DND-41 (cell line): Measurements from ENCODE around the gene SLC39A3.
"Not testable (repeated sequence)": the region's sequence is repeated elsewhere in the genome, so short reads cannot be mapped to it uniquely, and the experiment has no call there.

Source experiments
- ATAC-seq: fragments of 200-7000 bp; cut with Tn5 transposase; 3 replicates; pipeline ENCODE4 v1.9.1; 2021; ENCODE audit warnings: low read depth; ENCODE audit not compliant: insufficient read depth
- DNase-seq: peaks from one replicate; pipeline ENCODE4 v3.0.0-alpha.2; 2020
- H2AFZ ChIP-seq: 2 replicates; pipeline ENCODE4 v1.6.0; 2012; ENCODE audit warnings: low read depth, low read length
- H3K27ac ChIP-seq: 2 replicates; pipeline ENCODE4 v1.5.1; 2012; ENCODE audit warnings: low read length, inconsistent platforms
- H3K27me3 ChIP-seq: fragments of 200-600 bp; sonication (generic); 2 replicates; pipeline ENCODE4 v1.6.0; 2012; ENCODE audit warnings: low read length, mild to moderate bottlenecking, inconsistent platforms; ENCODE audit not compliant: insufficient read depth, poor library complexity
- H3K36me3 ChIP-seq: 2 replicates; pipeline ENCODE4 v1.5.1; 2012; ENCODE audit warnings: low read length, inconsistent platforms; ENCODE audit not compliant: insufficient read depth
- H3K4me1 ChIP-seq: 2 replicates; pipeline ENCODE4 v1.5.1; 2012; ENCODE audit warnings: mild to moderate bottlenecking, low read length; ENCODE audit not compliant: insufficient read depth
- H3K4me2 ChIP-seq: 2 replicates; pipeline ENCODE4 v1.6.0; 2012; ENCODE audit warnings: mild to moderate bottlenecking, moderate library complexity, low read length, inconsistent platforms; ENCODE audit not compliant: insufficient read depth
- H3K4me3 ChIP-seq, 2 experiments: fragments of 200-600 bp in 1 of 2; shearing (Covaris generic) in 1 of 2; 2 replicates each; pipeline ENCODE4 v1.5.1; 2012 to 2016; ENCODE audit warnings: inconsistent platforms in 2 of 2, low read length in 2 of 2, mild to moderate bottlenecking in 2 of 2, low read depth in 1 of 2, moderate library complexity in 1 of 2
- H3K79me2 ChIP-seq: 2 replicates; pipeline ENCODE4 v1.6.0; 2012; ENCODE audit warnings: low read length, inconsistent platforms; ENCODE audit not compliant: insufficient read depth
- H3K9ac ChIP-seq: 2 replicates; pipeline ENCODE4 v1.6.0; 2012; ENCODE audit warnings: low read depth, mild to moderate bottlenecking, inconsistent platforms, low read length, moderate library complexity
- H3K9me3 ChIP-seq: 2 replicates; pipeline ENCODE4 v1.5.1; 2012; ENCODE audit warnings: low read length, moderate library complexity, mild to moderate bottlenecking, inconsistent platforms; ENCODE audit not compliant: insufficient read depth, severe bottlenecking
- H4K20me1 ChIP-seq: 2 replicates; pipeline ENCODE4 v1.6.0; 2012; ENCODE audit warnings: low read length; ENCODE audit not compliant: insufficient read depth
- CTCF ChIP-seq: IDR thresholded peaks from 2 replicates; pipeline ENCODE4 v1.5.1; 2012; ENCODE audit warnings: borderline replicate concordance, low read length, moderate library complexity, mild to moderate bottlenecking; ENCODE audit not compliant: poor library complexity, severe bottlenecking; ENCODE audit errors: extremely low read depth
- EZH2 ChIP-seq: IDR thresholded peaks from 3 replicates; pipeline ENCODE4 v1.6.1; 2012; ENCODE audit warnings: borderline replicate concordance, low read depth, mild to moderate bottlenecking, moderate library complexity, low read length, inconsistent platforms; ENCODE audit not compliant: severe bottlenecking

SLC39A3 gene

GRCh38 chr19:2714531-2715269, 25.1 kb downstream of the SLC39A3 start:
- no peak for TF ChIP-seq CTCF
- TF ChIP-seq EZH2: no peak
- ATAC-seq (no peak), DNase-seq (no peak)
- Histone ChIP-seq H3K9me3 (peaks cover 6% of the 10 kb centered on the region), H3K79me2 (no peaks in the 10 kb centered on the region), H4K20me1 (no peaks in the 10 kb centered on the region), H3K4me1 (no peaks in the 10 kb centered on the region), H3K27me3 (no peaks in the 10 kb centered on the region), H3K4me3 (no peak overlapping the region), H3K36me3 (no peaks in the 10 kb centered on the region), H3K4me2 (no peak overlapping the region), H2AFZ (no peak overlapping the region), H3K27ac (no peak overlapping the region), H3K9ac (no peak overlapping the region)

- H3K36me3 ChIP-seq, H3K4me3 ChIP-seq, H3K4me1 ChIP-seq, H3K9ac ChIP-seq, H3K4me2 ChIP-seq, H4K20me1 ChIP-seq, H3K9me3 ChIP-seq, DNase-seq, H3K79me2 ChIP-seq, H3K27ac ChIP-seq, H2AFZ ChIP-seq, ATAC-seq, H3K27me3 ChIP-seq: not testable (repeated sequence)
These were observed 25.7 kb downstream of the SLC39A3 start for GRCh38 chr19:2714102-2714501.

GRCh38 chr19:2713170-2713569, 26.6 kb downstream of the SLC39A3 start:
- not testable (repeated sequence) for H3K36me3 ChIP-seq, H3K4me3 ChIP-seq

GRCh38 chr19:2711875-2712205, 28.0 kb downstream of the SLC39A3 start:
- Histone ChIP-seq H3K27me3 (no peaks in the 10 kb centered on the region), H3K9me3 (peaks cover 6% of the 10 kb centered on the region), H3K9ac (no peak overlapping the region), H3K27ac (no peak overlapping the region), H3K4me1 (no peaks in the 10 kb centered on the region), H3K4me3 (no peak overlapping the region), H4K20me1 (no peaks in the 10 kb centered on the region), H3K79me2 (no peaks in the 10 kb centered on the region), H3K4me2 (no peak overlapping the region), H3K36me3 (no peaks in the 10 kb centered on the region), H2AFZ (no peak overlapping the region)
- no peak for ATAC-seq
- no peak for DNase-seq
- TF ChIP-seq EZH2: no peak
- TF ChIP-seq CTCF: no peak

More at GRCh38 chr19:2713170-2713569, 26.6 kb downstream of the SLC39A3 start:
- H4K20me1 ChIP-seq, H3K9ac ChIP-seq, H3K4me1 ChIP-seq, DNase-seq, H3K4me2 ChIP-seq, H2AFZ ChIP-seq, H3K27me3 ChIP-seq, H3K79me2 ChIP-seq, H3K27ac ChIP-seq, H3K9me3 ChIP-seq, ATAC-seq: not testable (repeated sequence)
